ENCODE measurements around the gene HSPBP1.

The HSPBP1 gene

GRCh38 chr19:55249841-55250240 is 30.1 kb downstream of the HSPBP1 start:
- Mint-ChIP-seq H3K9me3 (no peaks in the 10 kb centered on the region), H3K4me1 (ENCODE audit: low read depth) (peaks cover 29% of the 10 kb centered on the region), H3K36me3 (ENCODE audit: low read depth) (peaks cover 35% of the 10 kb centered on the region), H3K27ac (no peak overlapping the region), H3K27me3 (ENCODE audit: low read depth) (no peaks in the 10 kb centered on the region), H3K4me3 (no peak overlapping the region)
- no peak for DNase-seq (ENCODE audit: low spot score)

GRCh38 chr19:55248704-55249103 is 31.2 kb downstream of the HSPBP1 start:
- peaks cover 22% of the 10 kb centered on the region for H3K4me1 Mint-ChIP-seq (ENCODE audit: low read depth)

GRCh38 chr19:55248166-55248675 is 31.7 kb downstream of the HSPBP1 start:
- H3K36me3 Mint-ChIP-seq (ENCODE audit: low read depth), result peaks cover 29% of the 10 kb centered on the region

More at GRCh38 chr19:55248704-55249103, 31.2 kb downstream of the HSPBP1 start:
- no peaks in the 10 kb centered on the region for H3K9me3 Mint-ChIP-seq
- H3K36me3 Mint-ChIP-seq (ENCODE audit: low read depth), result peaks cover 29% of the 10 kb centered on the region
- H3K4me3 Mint-ChIP-seq, result no peak overlapping the region
- DNase-seq (ENCODE audit: low spot score), result no peak
- peak overlapping the region; percentile 52 for H3K27ac Mint-ChIP-seq
- H3K27me3 Mint-ChIP-seq (ENCODE audit: low read depth), result no peaks in the 10 kb centered on the region

GRCh38 chr19:55247621-55248099 is 32.2 kb downstream of the HSPBP1 start:
- Mint-ChIP-seq H3K9me3 (no peaks in the 10 kb centered on the region), H3K27me3 (ENCODE audit: low read depth) (no peaks in the 10 kb centered on the region), H3K4me3 (no peak overlapping the region), H3K4me1 (ENCODE audit: low read depth) (peaks cover 14% of the 10 kb centered on the region), H3K27ac (no peak overlapping the region), H3K36me3 (ENCODE audit: low read depth) (peaks cover 31% of the 10 kb centered on the region)
- no peak for DNase-seq (ENCODE audit: low spot score)

More at GRCh38 chr19:55248166-55248675, 31.7 kb downstream of the HSPBP1 start:
- H3K9me3 Mint-ChIP-seq, result no peaks in the 10 kb centered on the region
- H3K4me3 Mint-ChIP-seq, result no peak overlapping the region
- no peak for DNase-seq (ENCODE audit: low spot score)
- peaks cover 18% of the 10 kb centered on the region for H3K4me1 Mint-ChIP-seq (ENCODE audit: low read depth)
- no peaks in the 10 kb centered on the region for H3K27me3 Mint-ChIP-seq (ENCODE audit: low read depth)
- peak overlapping the region; percentile 52 for H3K27ac Mint-ChIP-seq

- Mint-ChIP-seq H3K27ac (no peak overlapping the region), H3K9me3 (no peaks in the 10 kb centered on the region), H3K36me3 (ENCODE audit: low read depth) (peaks cover 34% of the 10 kb centered on the region), H3K4me1 (ENCODE audit: low read depth) (peaks cover 12% of the 10 kb centered on the region), H3K27me3 (ENCODE audit: low read depth) (no peaks in the 10 kb centered on the region), H3K4me3 (no peak overlapping the region)
- DNase-seq (ENCODE audit: low spot score), result no peak
Measured at GRCh38 chr19:55246462-55247451, 33.2 kb downstream of the HSPBP1 start.

GRCh38 chr19:55245236-55245904 is 34.5 kb downstream of the HSPBP1 start:
- no peak overlapping the region for H3K4me3 Mint-ChIP-seq
- no peaks in the 10 kb centered on the region for H3K9me3 Mint-ChIP-seq
- H3K27me3 Mint-ChIP-seq (ENCODE audit: low read depth), result no peaks in the 10 kb centered on the region
- no peak overlapping the region for H3K27ac Mint-ChIP-seq
- DNase-seq (ENCODE audit: low spot score), result no peak
- peaks cover 28% of the 10 kb centered on the region for H3K36me3 Mint-ChIP-seq (ENCODE audit: low read depth)
- H3K4me1 Mint-ChIP-seq (ENCODE audit: low read depth), result no peaks in the 10 kb centered on the region

- no peak for DNase-seq (ENCODE audit: low spot score)
- no peaks in the 10 kb centered on the region for H3K27me3 Mint-ChIP-seq (ENCODE audit: low read depth)
- H3K36me3 Mint-ChIP-seq (ENCODE audit: low read depth), result peaks cover 29% of the 10 kb centered on the region
- H3K9me3 Mint-ChIP-seq, result no peaks in the 10 kb centered on the region
- no peak overlapping the region for H3K27ac Mint-ChIP-seq
- H3K4me3 Mint-ChIP-seq, result no peak overlapping the region
- H3K4me1 Mint-ChIP-seq (ENCODE audit: low read depth), result no peaks in the 10 kb centered on the region
Measured at GRCh38 chr19:55244004-55244680, 35.8 kb downstream of the HSPBP1 start.

- Mint-ChIP-seq H3K36me3 (ENCODE audit: low read depth) (peaks cover 39% of the 10 kb centered on the region), H3K27me3 (ENCODE audit: low read depth) (no peaks in the 10 kb centered on the region), H3K4me1 (ENCODE audit: low read depth) (no peaks in the 10 kb centered on the region), H3K4me3 (no peak overlapping the region), H3K27ac (no peak overlapping the region), H3K9me3 (no peaks in the 10 kb centered on the region)
- no peak for DNase-seq (ENCODE audit: low spot score)
Measured at GRCh38 chr19:55242517-55242916, 37.4 kb downstream of the HSPBP1 start.

GRCh38 chr19:55241935-55242464 is 37.9 kb downstream of the HSPBP1 start:
- H3K27ac Mint-ChIP-seq, result no peak overlapping the region
- no peak overlapping the region for H3K4me3 Mint-ChIP-seq
- H3K27me3 Mint-ChIP-seq (ENCODE audit: low read depth), result no peaks in the 10 kb centered on the region
- H3K4me1 Mint-ChIP-seq (ENCODE audit: low read depth), result no peaks in the 10 kb centered on the region
- peaks cover 45% of the 10 kb centered on the region for H3K36me3 Mint-ChIP-seq (ENCODE audit: low read depth)
- DNase-seq (ENCODE audit: low spot score), result no peak
- H3K9me3 Mint-ChIP-seq, result no peaks in the 10 kb centered on the region

GRCh38 chr19:55241143-55241934 is 38.6 kb downstream of the HSPBP1 start:
- Mint-ChIP-seq H3K9me3 (no peaks in the 10 kb centered on the region), H3K27me3 (ENCODE audit: low read depth) (no peaks in the 10 kb centered on the region), H3K36me3 (ENCODE audit: low read depth) (peaks cover 51% of the 10 kb centered on the region), H3K4me3 (no peak overlapping the region), H3K27ac (no peak overlapping the region), H3K4me1 (ENCODE audit: low read depth) (no peaks in the 10 kb centered on the region)
- DNase-seq (ENCODE audit: low spot score), result no peak

GRCh38 chr19:55240713-55241020 is 39.2 kb downstream of the HSPBP1 start:
- peaks cover 55% of the 10 kb centered on the region for H3K36me3 Mint-ChIP-seq (ENCODE audit: low read depth)

GRCh38 chr19:55239004-55239403 is 40.9 kb downstream of the HSPBP1 start:
- Mint-ChIP-seq H3K27ac (no peak overlapping the region), H3K4me3 (no peak overlapping the region), H3K9me3 (no peaks in the 10 kb centered on the region), H3K27me3 (ENCODE audit: low read depth) (no peaks in the 10 kb centered on the region), H3K36me3 (ENCODE audit: low read depth) (peaks cover 65% of the 10 kb centered on the region), H3K4me1 (ENCODE audit: low read depth) (no peaks in the 10 kb centered on the region)
- DNase-seq (ENCODE audit: low spot score), result no peak

More at GRCh38 chr19:55240713-55241020, 39.2 kb downstream of the HSPBP1 start:
- Mint-ChIP-seq H3K27me3 (ENCODE audit: low read depth) (no peaks in the 10 kb centered on the region), H3K27ac (no peak overlapping the region), H3K4me1 (ENCODE audit: low read depth) (no peaks in the 10 kb centered on the region), H3K4me3 (no peak overlapping the region), H3K9me3 (no peaks in the 10 kb centered on the region)
- DNase-seq (ENCODE audit: low spot score), result no peak

GRCh38 chr19:55238030-55238429 is 41.9 kb downstream of the HSPBP1 start:
- Mint-ChIP-seq H3K36me3 (ENCODE audit: low read depth) (peaks cover 66% of the 10 kb centered on the region), H3K27ac (no peak overlapping the region), H3K4me3 (no peak overlapping the region), H3K9me3 (no peaks in the 10 kb centered on the region), H3K27me3 (ENCODE audit: low read depth) (no peaks in the 10 kb centered on the region), H3K4me1 (ENCODE audit: low read depth) (no peaks in the 10 kb centered on the region)
- DNase-seq (ENCODE audit: low spot score), result no peak
